ENCODE data around the gene FCER1G.

DNA sequence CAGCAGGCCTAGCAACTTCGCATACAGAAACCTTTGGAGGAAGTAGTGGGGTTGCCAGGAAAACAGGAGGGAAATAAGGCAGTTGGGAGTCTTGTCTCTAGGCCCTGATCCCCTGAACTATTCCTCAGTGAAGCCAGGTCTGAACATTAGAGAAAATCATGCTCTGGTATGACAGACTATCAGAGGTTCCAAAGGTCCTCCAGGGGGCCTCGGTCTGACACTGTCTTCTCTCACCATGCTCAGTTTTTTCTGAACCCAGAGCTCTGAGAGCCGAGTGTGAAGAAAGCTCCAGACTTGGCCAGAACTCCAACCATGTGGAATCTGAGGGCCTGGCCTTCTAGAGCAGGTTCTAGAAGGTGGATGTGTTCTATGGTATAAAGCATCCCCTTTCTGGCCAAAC is 14.8 kb downstream of the FCER1G start:
- TF ChIP-seq, protein P1, sequence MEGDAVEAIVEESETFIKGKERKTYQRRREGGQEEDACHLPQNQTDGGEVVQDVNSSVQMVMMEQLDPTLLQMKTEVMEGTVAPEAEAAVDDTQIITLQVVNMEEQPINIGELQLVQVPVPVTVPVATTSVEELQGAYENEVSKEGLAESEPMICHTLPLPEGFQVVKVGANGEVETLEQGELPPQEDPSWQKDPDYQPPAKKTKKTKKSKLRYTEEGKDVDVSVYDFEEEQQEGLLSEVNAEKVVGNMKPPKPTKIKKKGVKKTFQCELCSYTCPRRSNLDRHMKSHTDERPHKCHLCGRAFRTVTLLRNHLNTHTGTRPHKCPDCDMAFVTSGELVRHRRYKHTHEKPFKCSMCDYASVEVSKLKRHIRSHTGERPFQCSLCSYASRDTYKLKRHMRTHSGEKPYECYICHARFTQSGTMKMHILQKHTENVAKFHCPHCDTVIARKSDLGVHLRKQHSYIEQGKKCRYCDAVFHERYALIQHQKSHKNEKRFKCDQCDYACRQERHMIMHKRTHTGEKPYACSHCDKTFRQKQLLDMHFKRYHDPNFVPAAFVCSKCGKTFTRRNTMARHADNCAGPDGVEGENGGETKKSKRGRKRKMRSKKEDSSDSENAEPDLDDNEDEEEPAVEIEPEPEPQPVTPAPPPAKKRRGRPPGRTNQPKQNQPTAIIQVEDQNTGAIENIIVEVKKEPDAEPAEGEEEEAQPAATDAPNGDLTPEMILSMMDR (IDR thresholded peaks at IDR 0.05; ENCODE audit: low read length): peak; percentile 37; the same call in 1 of the 2 replicates
- no peak for TF ChIP-seq EZH2 (IDR thresholded peaks at IDR 0.05; ENCODE audit: borderline replicate concordance, low read length)
